ENCODE data around the gene GMEB2.

Gene GMEB2

DNA sequence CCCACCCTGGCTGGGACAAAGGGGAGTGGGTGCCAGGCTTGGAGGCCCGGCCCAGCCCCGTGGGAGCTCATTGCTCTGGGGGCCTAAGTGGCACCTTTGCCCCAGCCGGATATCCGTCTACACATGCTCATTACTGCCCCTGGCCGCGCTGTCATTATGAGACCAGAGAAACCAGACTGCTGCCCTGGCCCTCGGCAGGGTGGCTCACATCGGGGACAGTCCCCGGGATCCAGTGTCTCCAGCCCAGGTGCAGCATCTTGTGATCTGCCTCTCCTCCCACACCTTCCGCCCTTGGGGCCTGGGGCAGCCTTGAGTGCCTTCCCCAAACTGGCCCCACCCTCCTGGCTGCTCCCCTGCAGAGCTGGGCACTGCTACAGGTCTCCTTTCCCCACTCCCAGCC, 84.2 kb downstream of the GMEB2 start:
- DNase-seq: no peak

DNA sequence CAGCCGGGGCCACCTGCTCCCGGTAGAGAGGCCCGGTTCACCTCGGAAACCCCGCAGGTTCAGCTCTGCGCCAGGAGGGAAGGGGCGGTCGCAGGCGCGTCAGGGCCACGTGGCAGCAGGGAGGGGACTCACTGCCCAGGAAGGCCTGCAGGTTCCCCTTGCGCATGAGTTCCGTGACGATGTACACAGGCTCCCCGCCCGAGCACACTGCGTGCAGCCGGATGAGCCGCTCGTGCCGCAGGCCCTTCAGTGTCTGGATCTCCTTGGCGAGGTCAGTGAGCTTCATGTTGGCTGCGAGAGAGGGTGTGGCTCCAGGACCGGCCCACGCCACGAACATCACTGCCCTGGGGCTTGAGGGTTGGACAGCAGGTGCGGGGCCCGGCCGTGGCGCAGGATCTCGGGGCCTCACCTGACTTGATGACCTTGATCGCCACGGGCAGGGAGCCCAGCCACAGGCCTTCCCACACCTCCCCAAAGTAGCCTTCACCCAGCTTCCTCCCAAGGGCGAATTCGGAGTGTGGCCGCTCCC, 84.8 kb downstream of the GMEB2 start:
- no peak for DNase-seq

DNA sequence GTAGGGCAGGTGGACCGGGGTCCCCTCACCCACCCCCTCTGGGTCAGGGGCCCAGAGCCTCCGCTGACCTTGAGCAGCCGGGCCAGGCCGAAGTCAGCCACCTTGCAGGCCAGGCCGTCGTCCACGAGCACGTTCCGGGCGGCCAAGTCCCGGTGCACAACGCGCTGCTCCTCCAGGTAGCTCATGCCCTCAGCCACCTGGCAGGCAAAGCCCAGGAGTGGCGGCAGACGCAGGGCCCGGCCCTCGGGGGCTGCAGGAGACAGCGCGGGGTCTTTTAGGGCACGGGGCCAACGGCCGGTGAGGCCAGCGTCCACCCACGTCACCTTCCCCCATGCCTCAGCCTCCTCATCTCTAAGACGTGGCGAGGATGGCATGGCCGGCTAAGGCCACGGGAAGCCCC, 85.5 kb downstream of the GMEB2 start:
- no peak for DNase-seq

DNA sequence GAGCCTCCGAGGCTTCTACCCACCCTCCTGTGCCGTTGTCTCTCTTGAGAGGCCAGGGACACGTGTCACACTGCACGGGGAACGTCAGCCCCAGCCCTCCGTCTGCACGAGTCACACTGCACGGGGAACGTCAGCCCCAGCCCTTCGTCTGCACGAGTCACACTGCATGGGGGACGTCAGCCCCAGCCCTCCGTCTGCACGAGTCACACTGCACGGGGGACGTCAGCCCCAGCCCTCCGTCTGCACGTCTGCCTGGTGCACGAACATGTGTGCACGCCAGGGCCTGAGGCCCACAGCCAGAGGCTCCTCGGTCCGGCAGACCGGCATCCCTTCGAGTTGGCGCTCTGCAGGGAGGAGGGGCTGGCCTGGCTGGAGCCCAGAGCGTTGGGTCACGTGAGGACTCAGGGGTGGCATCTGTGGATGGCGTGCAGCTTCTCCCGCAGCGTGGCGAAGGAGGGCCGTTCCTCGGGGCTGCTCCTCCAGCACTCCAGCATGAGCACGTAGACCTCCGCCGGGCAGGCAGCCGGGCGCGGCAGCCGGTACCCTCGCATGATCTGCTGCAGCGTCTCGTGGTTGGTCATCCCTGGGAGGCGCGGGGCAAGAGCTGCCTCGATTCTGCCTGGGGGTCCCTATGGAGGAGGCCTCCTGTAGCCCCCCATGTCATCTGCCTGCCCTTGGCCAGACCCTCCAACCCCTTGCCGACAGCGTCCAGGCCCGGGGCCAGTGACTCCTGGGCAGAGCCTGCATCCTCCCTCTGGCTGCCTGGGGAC, 86.3 kb downstream of the GMEB2 start:
- no peak for DNase-seq

DNA sequence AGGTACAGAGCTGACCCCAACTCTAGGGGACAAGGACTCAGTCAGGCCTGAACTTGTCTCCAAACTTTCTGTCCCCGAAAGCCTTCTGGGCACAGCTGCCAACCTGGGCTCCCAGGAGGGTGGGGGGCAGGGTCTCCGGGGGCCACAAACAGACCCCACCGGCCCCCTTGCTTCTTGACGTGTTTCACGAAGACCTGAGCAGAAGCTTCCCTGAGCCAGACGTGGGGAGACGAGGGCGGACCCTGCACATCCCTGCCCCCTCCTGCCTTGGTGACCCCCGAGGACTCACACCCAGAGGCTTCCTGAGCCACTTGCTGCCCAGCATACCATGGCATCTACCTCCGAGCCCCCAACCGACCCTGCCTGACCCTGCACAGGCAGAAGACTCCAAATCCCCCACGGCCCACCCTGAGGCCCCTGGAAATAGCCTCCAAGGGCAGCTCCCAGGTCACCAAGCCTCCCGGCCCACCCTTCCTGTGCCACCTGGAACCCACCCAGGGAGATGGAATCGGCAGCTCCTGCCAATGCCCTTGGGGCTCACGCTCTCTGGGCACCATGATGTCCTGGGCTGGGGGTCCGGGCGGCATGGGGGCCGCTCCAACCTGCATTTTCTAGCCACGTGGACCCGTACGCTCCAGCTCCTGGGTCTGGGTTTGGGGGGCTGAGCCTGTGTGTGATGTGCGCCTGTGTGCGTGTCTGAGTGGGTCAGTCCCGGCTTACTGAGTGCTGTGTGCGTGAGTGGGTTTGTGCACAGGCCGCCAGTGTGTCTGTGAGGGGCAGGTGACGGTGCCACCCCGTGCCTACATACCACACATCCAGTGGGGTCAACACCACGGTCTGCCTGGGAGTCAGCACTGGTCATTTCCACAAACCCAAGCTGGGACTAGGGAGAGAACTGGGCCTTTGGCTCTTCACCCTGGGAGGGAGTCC, 87.2 kb downstream of the GMEB2 start:
- DNase-seq: no peak

DNA sequence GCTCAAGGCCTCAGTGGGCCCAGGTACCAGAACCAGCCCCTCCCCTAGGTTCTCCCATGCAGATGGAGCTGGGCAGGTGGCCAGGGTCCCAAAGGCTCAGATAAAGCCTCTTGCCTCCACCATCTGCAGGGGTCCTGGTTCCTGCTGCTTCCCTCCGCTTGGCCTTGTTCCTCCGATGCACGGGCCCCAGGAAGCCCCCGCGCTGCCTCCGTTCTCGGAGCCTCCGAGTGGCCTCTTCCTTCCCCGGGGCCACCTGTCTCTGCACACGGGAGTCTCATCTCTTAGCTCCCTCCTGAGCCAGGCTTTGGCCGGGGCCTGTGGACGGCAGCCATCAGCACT, 87.8 kb downstream of the GMEB2 start:
- no peak for DNase-seq

DNA sequence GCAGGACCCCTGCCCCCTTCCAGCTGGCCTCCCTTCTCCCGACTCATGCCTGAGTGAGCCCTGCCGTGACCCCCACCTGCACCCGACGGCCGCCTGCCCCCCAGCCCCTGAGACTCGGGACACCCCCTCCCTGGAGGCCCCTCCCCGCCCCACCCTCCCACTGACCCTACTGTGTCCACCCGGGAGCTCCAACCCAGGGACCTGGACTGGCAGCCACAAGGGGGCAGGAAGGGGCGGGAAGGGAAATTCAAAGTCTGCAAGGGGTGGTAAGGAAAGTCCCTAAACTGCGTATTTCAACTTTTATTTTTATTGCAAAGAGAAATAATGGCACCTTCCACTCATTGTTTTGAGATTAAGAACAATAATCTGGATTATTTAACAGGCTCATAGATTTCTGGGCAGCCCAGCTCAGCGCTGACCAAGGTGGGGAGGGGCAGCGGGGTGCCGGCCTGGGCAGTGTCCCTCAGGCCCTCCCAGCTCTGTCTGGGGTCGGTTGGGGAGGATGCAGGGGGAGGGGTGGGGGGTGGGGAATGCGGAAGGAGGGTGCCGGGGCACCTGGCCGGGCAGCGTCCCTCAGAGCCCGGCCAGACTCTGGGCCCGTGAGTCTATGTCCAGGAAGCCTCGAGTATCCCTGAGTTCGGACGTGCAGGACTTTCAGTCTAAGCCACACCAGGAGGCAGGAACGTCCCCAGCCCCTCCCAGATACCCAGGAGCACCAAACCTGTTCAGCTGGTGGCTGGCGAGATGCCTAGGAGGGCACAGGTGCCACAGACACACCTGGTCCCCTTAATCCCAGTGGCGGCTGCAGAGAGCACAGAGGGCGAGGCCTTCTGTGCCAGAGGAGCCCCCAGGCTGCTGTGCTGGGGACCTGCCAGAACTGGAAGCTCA, 88.5 kb downstream of the GMEB2 start:
- DNase-seq: peak; percentile 95

All from DMS79 (cell line).